Nephron (organoid): ENCODE results near the gene CCDC51.

ENCODE experiments used
- H3K27ac Mint-ChIP-seq, 3 experiments: 2 replicates each; pipeline ENCODE4 v1.8.0; 2020; ENCODE audit warnings: mixed read lengths in 3 of 3, mild to moderate bottlenecking in 2 of 3, moderate library complexity in 1 of 3
- H3K27me3 Mint-ChIP-seq: 2 replicates; pipeline ENCODE4 v1.8.0; 2021; ENCODE audit warnings: low read depth, mild to moderate bottlenecking, moderate library complexity, mixed read lengths
- H3K36me3 Mint-ChIP-seq: 2 replicates; pipeline ENCODE4 v1.8.0; 2020; ENCODE audit warnings: low read depth, mixed read lengths
- H3K4me1 Mint-ChIP-seq: 2 replicates; pipeline ENCODE4 v1.8.0; 2020; ENCODE audit warnings: mixed read lengths
- H3K4me3 Mint-ChIP-seq, 3 experiments: 2 replicates each; pipeline ENCODE4 v1.8.0; 2020; ENCODE audit warnings: mild to moderate bottlenecking in 3 of 3, mixed read lengths in 3 of 3, moderate library complexity in 2 of 3
- H3K9me3 Mint-ChIP-seq: 2 replicates; pipeline ENCODE4 v1.8.0; 2020; ENCODE audit warnings: mixed read lengths
- TF ChIP-seq, protein P1 (sequence below), 3 experiments: fragments of 200-600 bp; sonication (generic); IDR thresholded peaks; one replicate each; pipeline ENCODE4 v1.5.0; 2021; ENCODE audit warnings: antibody characterized with exemption in 3 of 3; ENCODE audit not compliant: unreplicated experiment in 3 of 3

The CCDC51 gene

DNA sequence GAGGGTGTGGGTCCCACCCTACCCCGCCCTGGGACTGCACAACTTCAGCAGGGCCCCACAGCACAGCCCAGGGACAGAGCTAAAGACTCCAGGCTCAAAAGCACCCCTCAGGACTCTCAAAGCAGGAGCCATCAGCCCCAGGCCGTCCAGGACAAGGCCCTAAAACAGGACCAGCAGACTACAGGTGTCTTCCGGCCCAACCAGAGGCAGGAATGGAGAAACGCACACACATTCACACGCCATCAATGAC is 32.7 kb upstream of the CCDC51 start:
- Mint-ChIP-seq H3K27ac (peak overlapping the region; percentile 97 to 99 (median 98)), H3K27me3 (no peaks in the 10 kb centered on the region), H3K36me3 (peaks cover 3% of the 10 kb centered on the region), H3K9me3 (no peaks in the 10 kb centered on the region), H3K4me3 (peak overlapping the region; percentile 95 to 96 (median 95)), H3K4me1 (peaks cover 32% of the 10 kb centered on the region)
- TF ChIP-seq, protein P1, sequence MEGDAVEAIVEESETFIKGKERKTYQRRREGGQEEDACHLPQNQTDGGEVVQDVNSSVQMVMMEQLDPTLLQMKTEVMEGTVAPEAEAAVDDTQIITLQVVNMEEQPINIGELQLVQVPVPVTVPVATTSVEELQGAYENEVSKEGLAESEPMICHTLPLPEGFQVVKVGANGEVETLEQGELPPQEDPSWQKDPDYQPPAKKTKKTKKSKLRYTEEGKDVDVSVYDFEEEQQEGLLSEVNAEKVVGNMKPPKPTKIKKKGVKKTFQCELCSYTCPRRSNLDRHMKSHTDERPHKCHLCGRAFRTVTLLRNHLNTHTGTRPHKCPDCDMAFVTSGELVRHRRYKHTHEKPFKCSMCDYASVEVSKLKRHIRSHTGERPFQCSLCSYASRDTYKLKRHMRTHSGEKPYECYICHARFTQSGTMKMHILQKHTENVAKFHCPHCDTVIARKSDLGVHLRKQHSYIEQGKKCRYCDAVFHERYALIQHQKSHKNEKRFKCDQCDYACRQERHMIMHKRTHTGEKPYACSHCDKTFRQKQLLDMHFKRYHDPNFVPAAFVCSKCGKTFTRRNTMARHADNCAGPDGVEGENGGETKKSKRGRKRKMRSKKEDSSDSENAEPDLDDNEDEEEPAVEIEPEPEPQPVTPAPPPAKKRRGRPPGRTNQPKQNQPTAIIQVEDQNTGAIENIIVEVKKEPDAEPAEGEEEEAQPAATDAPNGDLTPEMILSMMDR (IDR thresholded peaks at IDR 0.05; ENCODE audit: unreplicated experiment in 3 of 3) = no peak

DNA sequence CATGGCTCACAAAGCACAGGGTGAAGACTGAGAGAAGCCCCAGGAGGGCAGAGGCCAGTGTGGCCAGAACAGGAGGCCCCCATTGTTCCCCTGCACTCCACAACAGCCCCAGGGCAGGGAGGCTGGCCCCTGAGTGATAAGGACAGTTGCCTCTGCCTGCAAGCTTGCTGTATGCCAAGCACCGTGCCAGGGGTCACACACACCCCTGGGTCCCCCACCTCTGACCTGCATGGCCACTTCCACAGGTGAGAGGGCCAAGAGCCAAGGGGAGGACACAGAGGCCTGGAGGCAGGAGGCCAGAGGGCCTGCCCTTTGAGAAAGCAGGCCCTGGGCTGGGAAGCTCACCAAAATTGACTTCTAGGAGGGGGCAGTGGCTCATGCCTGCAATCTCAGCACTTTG is 30.4 kb upstream of the CCDC51 start:
- TF ChIP-seq, protein P1 (IDR thresholded peaks at IDR 0.05; ENCODE audit: unreplicated experiment in 3 of 3) = no peak
- Mint-ChIP-seq H3K36me3 (peaks cover 3% of the 10 kb centered on the region), H3K9me3 (no peaks in the 10 kb centered on the region), H3K27ac (peak overlapping the region; percentile 10 to 61 (median 30)), H3K4me3 (peak overlapping the region; percentile 34 to 74 (median 59)), H3K4me1 (peaks cover 38% of the 10 kb centered on the region), H3K27me3 (no peaks in the 10 kb centered on the region)

DNA sequence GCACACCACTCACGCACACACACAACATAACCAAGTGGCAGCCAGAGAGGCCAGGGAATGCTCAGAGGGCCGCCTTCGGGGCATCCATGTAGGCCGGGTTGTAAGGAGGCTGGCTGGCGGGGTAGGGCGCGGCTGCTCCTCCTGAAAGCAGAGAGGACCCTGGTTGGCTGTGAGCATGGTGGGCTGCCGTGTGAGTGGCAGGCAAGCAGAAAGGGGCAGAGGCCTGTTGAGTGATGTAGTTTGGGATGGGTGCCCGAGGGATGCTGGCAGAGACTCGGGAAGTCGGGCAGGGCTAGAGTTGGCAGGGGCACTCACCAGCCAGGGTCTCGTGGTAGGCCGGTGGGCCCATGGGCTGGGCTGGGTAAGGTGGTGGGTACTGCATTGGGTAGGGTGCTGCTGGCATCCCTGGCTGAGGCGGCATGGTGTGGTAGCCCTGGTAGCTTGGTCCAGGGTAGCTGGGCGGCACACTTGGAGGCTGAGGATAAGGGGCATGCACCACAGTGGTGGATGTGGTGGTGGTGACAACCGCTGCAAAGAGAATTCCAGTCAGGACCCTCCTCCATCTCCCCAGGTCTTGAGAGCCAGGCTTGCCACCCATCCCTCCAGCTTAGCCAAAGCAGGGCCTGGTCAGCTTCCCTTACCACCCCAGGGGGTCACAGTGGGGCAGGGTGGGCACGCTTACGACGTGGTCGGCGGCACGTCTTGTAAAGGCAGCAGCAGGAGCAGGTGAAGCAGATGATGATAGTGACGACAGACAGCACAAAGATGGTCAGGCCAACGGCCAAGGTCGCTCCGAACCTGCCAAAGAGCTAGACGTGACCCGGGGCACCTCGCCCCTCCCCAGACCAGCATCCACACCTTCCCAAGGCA is 29.4 kb upstream of the CCDC51 start:
- Mint-ChIP-seq H3K4me3 (peak overlapping the region; percentile 51 to 58 (median 52)), H3K27me3 (no peaks in the 10 kb centered on the region), H3K36me3 (peaks cover 3% of the 10 kb centered on the region), H3K4me1 (peaks cover 33% of the 10 kb centered on the region), H3K9me3 (no peaks in the 10 kb centered on the region), H3K27ac (peak overlapping the region in 2 of 3 experiments; percentile 30 to 61)
- TF ChIP-seq, protein P1 (IDR thresholded peaks at IDR 0.05; ENCODE audit: unreplicated experiment in 3 of 3) = no peak

DNA sequence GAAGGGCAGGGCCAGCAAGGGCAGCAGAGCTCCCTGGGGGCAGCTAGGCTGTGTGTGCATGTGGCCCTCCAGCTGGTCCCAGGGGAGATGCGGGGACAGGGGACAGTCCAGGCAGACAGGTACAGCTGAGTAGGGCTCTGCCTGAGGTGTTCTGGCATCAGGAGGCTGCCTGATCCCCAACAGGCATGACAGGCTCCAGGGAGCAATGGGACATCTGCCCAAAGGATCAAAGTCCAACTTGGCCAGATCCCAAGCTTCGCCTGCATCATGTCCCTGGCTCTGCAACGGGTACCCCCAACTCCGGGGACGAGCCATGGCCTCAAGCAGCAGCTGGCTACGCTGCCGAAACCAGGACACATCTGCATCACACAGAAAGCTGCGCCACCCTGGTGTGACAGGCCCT is 28.4 kb upstream of the CCDC51 start:
- Mint-ChIP-seq H3K4me1 (peaks cover 29% of the 10 kb centered on the region), H3K36me3 (peaks cover 3% of the 10 kb centered on the region), H3K27me3 (no peaks in the 10 kb centered on the region), H3K27ac (peak overlapping the region; percentile 3 to 41 (median 27)), H3K9me3 (no peaks in the 10 kb centered on the region), H3K4me3 (peak overlapping the region in 2 of 3 experiments; percentile 8 to 48)
- TF ChIP-seq, protein P1 (IDR thresholded peaks at IDR 0.05; ENCODE audit: unreplicated experiment in 3 of 3) = no peak

DNA sequence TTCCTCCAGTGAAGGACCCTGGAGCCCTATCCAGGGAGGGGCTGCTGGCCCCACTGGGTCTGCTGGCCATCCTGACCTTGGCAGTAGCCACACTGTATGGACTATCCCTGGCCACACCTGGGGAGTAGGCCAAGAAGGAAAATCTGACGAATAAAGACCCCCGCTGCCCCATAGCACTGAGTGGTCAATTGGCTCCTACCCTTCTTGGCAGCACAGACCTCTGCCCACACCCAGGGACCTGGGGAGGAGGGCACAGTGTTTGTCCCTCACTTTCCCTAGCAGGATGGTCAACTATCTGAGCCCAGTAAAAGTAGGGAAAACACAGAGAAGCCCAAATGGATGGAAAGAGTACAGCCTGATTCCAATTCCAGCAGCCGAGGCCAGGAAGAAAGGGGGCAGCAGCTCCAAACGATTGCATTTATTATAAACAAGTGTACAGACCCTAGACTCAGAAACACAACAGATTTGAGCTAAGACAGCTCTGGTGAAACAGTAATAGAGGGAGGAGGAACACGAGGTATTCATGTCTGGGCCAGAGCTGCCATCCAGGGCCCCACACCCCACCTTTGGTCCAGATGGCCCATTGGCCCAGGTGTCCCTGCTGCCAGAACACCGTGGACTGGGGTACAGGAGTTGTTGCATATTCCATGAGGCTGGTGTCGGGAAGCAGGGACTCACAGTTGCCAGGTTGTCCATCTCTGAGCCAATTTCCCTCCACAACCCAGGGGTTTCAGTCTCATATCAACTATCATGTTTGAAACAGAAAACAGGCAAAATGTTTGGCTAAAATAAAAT is 27.8 kb upstream of the CCDC51 start:
- Mint-ChIP-seq H3K27me3 (no peaks in the 10 kb centered on the region), H3K4me3 (peak overlapping the region in 2 of 3 experiments; percentile 8 to 48), H3K4me1 (peaks cover 23% of the 10 kb centered on the region), H3K9me3 (no peaks in the 10 kb centered on the region), H3K27ac (peak overlapping the region; percentile 3 to 41 (median 27)), H3K36me3 (peaks cover 3% of the 10 kb centered on the region)
- TF ChIP-seq, protein P1 (IDR thresholded peaks at IDR 0.05; ENCODE audit: unreplicated experiment in 3 of 3) = no peak
